HepG2 (cell line): Measurements from ENCODE around the gene PTGDR2. TPM values are rescaled to one million over a fixed set of nuclear protein-coding genes. Genes with fewer than 3 reads are reported as not detected.

Experiments used
- ATAC-seq: fragments of 200-7000 bp; cut with Tn5 transposase; 3 replicates; pipeline ENCODE4 v1.9.1; 2020; ENCODE audit warnings: mild to moderate bottlenecking, moderate library complexity
- BruUV-seq: library from RNA; stranded (reverse); fragments of 400-500 nt; replicated peaks from 2 replicates; lab custom pipeline; 2021; lab: Mats Ljungman, UMichigan
- CTCF ChIA-PET: fragments of 300-600 bp; formaldehyde crosslinking; extraction: SDS; loops from one replicate; lab custom pipeline; 2021; ENCODE audit warnings: low total read pairs, inconsistent platforms, low intra/inter-chr PET ratio; lab: Yijun Ruan, JAX
- POLR2A ChIA-PET: fragments of 350-600 bp; sonication (Branson Sonifier 250); formaldehyde crosslinking; loops from one replicate; lab custom pipeline; 2020; ENCODE audit warnings: antibody characterized with exemption, inconsistent platforms; lab: Yijun Ruan, JAX
- DNase-seq: peaks from one replicate; pipeline ENCODE4 v3.0.0-alpha.2; 2015; ENCODE audit warnings: low spot score
- FAIRE-seq: peaks from 3 replicates; lab custom pipeline; 2011; peaks lifted over from hg19 to GRCh38; lab: Jason Lieb, UNC
- H2AFZ ChIP-seq: one replicate; pipeline ENCODE4 v1.6.1; 2011; ENCODE audit warnings: low read length, inconsistent platforms
- H3K27ac ChIP-seq: fragments of 300-600 bp; 3 replicates; pipeline ENCODE4 v1.8.0; 2011; ENCODE audit warnings: mixed run types, mild to moderate bottlenecking, mixed read lengths, low read length, inconsistent platforms; ENCODE audit not compliant: insufficient read depth; ENCODE audit errors: extremely low read length
- H3K27me3 ChIP-seq, 2 experiments: fragments of 200-600 bp in 1 of 2; 2 replicates in 1 of 2; 3 replicates in 1 of 2; pipeline versions ENCODE4 v1.6.0 to v1.8.0; 2011; ENCODE audit warnings: low read length in 2 of 2, mild to moderate bottlenecking in 2 of 2, moderate library complexity in 2 of 2, inconsistent platforms in 1 of 2; ENCODE audit not compliant: insufficient read depth in 2 of 2, control insufficient read depth in 1 of 2
- H3K36me3 ChIP-seq, 2 experiments: fragments of 200-600 bp in 1 of 2; replicated peaks in 1 of 2; 2 replicates in 1 of 2; 3 replicates in 1 of 2; pipeline versions ENCODE4 v1.5.1 to v1.8.0; 2011; ENCODE audit warnings: low read length in 2 of 2, inconsistent platforms in 1 of 2; ENCODE audit not compliant: insufficient read depth in 2 of 2, control insufficient read depth in 1 of 2
- H3K4me1 ChIP-seq: 2 replicates; pipeline ENCODE4 v1.5.1; 2012; ENCODE audit warnings: low read length, inconsistent platforms; ENCODE audit not compliant: insufficient read depth
- H3K4me2 ChIP-seq: 2 replicates; pipeline ENCODE4 v1.6.0; 2011; ENCODE audit warnings: low read depth, low read length, inconsistent platforms
- H3K4me3 ChIP-seq, 3 experiments: fragments of 200-600 bp in 1 of 3; sonication (generic), shearing (Covaris generic) in 1 of 3; replicated peaks in 1 of 3; 2 replicates each; pipeline ENCODE4 v1.5.1; 2011 to 2016; ENCODE audit warnings: low read length in 3 of 3, inconsistent platforms in 2 of 3, low read depth in 2 of 3, mild to moderate bottlenecking in 2 of 3, control low read depth in 1 of 3, mixed read lengths in 1 of 3; ENCODE audit not compliant: insufficient read depth in 1 of 3
- H3K79me2 ChIP-seq: one replicate; pipeline ENCODE4 v1.6.1; 2011; ENCODE audit warnings: low read length, inconsistent platforms; ENCODE audit not compliant: insufficient read depth
- H3K9ac ChIP-seq: 2 replicates; pipeline ENCODE4 v1.6.0; 2011; ENCODE audit warnings: mild to moderate bottlenecking, low read depth, low read length, inconsistent platforms; ENCODE audit not compliant: insufficient read depth
- H3K9me3 ChIP-seq: 2 replicates; pipeline ENCODE4 v1.5.1; 2012; ENCODE audit warnings: mild to moderate bottlenecking, low read length
- H4K20me1 ChIP-seq: 2 replicates; pipeline ENCODE4 v1.6.0; 2011; ENCODE audit warnings: inconsistent platforms, mild to moderate bottlenecking, low read length, moderate library complexity; ENCODE audit not compliant: insufficient read depth
- IRX3 ChIP-seq: sonication (generic); formaldehyde crosslinking; IDR thresholded peaks from 2 replicates; pipeline ENCODE4 v1.8.1; 2023; ENCODE audit warnings: mild to moderate bottlenecking, low read depth, missing genetic modification reagents, borderline replicate concordance
- SIN3A ChIP-seq: IDR thresholded peaks from 2 replicates; pipeline ENCODE4 v1.6.1; 2011; ENCODE audit warnings: low read depth, mild to moderate bottlenecking, control low read depth, low read length, borderline replicate concordance
- THRA ChIP-seq: sonication (generic); formaldehyde crosslinking; IDR thresholded peaks from 2 replicates; pipeline ENCODE4 v1.4.0; 2020; ENCODE audit warnings: missing genetic modification reagents, borderline replicate concordance
- TRAFD1 ChIP-seq: sonication (generic); formaldehyde crosslinking; IDR thresholded peaks from 2 replicates; pipeline ENCODE4 v1.5.1; 2020; ENCODE audit warnings: missing genetic modification reagents, mild to moderate bottlenecking, borderline replicate concordance
- WGBS: methylation state at CpG from one replicate; pipeline ENCODE4 v1.1.6; 2017; ENCODE audit warnings: low lambda C conversion rate; 5-methylcytosine and 5-hydroxymethylcytosine counted together
- in situ Hi-C: cut with HindIII; loops from 2 replicates; pipeline ENCODE4 v1.10.0; 2017; ENCODE audit warnings: low pct_unique_long_range_greater_than_20kb; ENCODE audit not compliant: extremely low pct_ligation_motif_present
- intact Hi-C: fragments of 100-400 bp; cut with micrococcal nuclease; formaldehyde crosslinking; loops from one replicate; pipeline ENCODE4 v1.10.0; 2022; ENCODE audit not compliant: unreplicated experiment
- polyA plus RNA-seq, 8 experiments: library from polyadenylated mRNA; depleted of rRNA in 3 of 8; stranded (reverse) in 7 of 8; unstranded in 1 of 8; fragments of >200 nt; fragmentation: Illumina TruSeq in 4 of 8; extraction: Trizol in 4 of 8; gene quantifications; 2 replicates each; pipeline versions ENCODE4 v1.2.1 to v1.2.3, GENCODE V29; 2011 to 2016; ENCODE audit warnings: low read depth in 4 of 8, missing spikeins in 1 of 8, mixed read lengths in 1 of 8; ENCODE audit not compliant: insufficient read depth in 1 of 8
- total RNA-seq, 5 experiments: library from RNA; depleted of rRNA; stranded (reverse); fragments of >200 nt; fragmentation: Illumina TruSeq; extraction: Trizol; gene quantifications; 2 replicates each; pipeline ENCODE4 v1.2.3, GENCODE V29; 2016; ENCODE audit warnings: low read depth in 1 of 5

PTGDR2 gene
- total and polyA plus RNA-seq, 2 of the 13 experiments (the other 11 are each of a cell fraction or from before 2014, with no cell fraction given): 1.9 to 2.5 TPM

- TF ChIP-seq THRA (no peak), SIN3A (no peak), TRAFD1 (CRISPR knock-in tag) (no peak), IRX3 (no peak)
- Histone ChIP-seq H3K36me3 (peaks cover 42 to 82% of the 10 kb centered on the region in 2 experiments), H3K79me2 (peaks cover 23% of the 10 kb centered on the region), H3K9me3 (no peaks in the 10 kb centered on the region), H3K27me3 (no peaks in the 10 kb centered on the region), H3K9ac (no peak overlapping the region), H3K27ac (no peak overlapping the region), H3K4me1 (peaks cover 15% of the 10 kb centered on the region), H2AFZ (no peak overlapping the region), H3K4me3 (no peak overlapping the region), H4K20me1 (peaks cover 14% of the 10 kb centered on the region), H3K4me2 (no peak overlapping the region)
- ChIA-PET CTCF (interaction anchor here (1.1 to 2.9 kb wide), 3 partner anchors 12 to 125 kb away, joined by 4 to 20 read pairs (median 7); no protein-coding TSS in a partner anchor), POLR2A (interaction anchor here (1.4 kb wide), 1 partner anchor 12 kb away, joined by 8 read pairs; no protein-coding TSS in a partner anchor)
- in situ Hi-C loops (no loop called here), intact Hi-C loops (loop anchor here (1.0 kb wide), 2 partner anchors 69 to 273 kb away; no protein-coding TSS in a partner anchor)
- ATAC-seq: no peak
- DNase-seq: no peak
- no peak for FAIRE-seq
- BruUV-seq: no TSS peak
- WGBS: 76% methylated on average over 4 of the region's 4 CpGs
Measured at GRCh38 chr11:60899977-60900376, 44.2 kb upstream of the PTGDR2 start.
